H9 (cell line): ENCODE results near the gene OR5K1. TPM values are rescaled to one million over a fixed set of nuclear protein-coding genes. Genes with fewer than 3 reads are reported as not detected.

Experiments used
- DNase-seq: peaks from one replicate; pipeline ENCODE4 v3.0.0-alpha.2; 2017
- H2AFZ ChIP-seq: one replicate; pipeline ENCODE4 v1.6.1; 2013; ENCODE audit warnings: mild to moderate bottlenecking, low read length, control low read depth, moderate library complexity
- H2AK5ac ChIP-seq: 2 replicates; pipeline ENCODE4 v1.6.1; 2013; ENCODE audit warnings: low read length, control low read depth, mixed read lengths; ENCODE audit not compliant: insufficient read length
- H2BK120ac ChIP-seq: one replicate; pipeline ENCODE4 v1.6.1; 2013; ENCODE audit warnings: low read depth, mild to moderate bottlenecking, low read length, control low read depth, inconsistent platforms; ENCODE audit not compliant: poor library complexity, severe bottlenecking
- H2BK12ac ChIP-seq: 2 replicates; pipeline ENCODE4 v1.6.1; 2013; ENCODE audit warnings: low read length, control low read depth, mixed read lengths, low read depth; ENCODE audit not compliant: insufficient read length
- H2BK15ac ChIP-seq: 2 replicates; pipeline ENCODE4 v1.6.1; 2013; ENCODE audit warnings: low read depth, low read length, control low read depth
- H2BK20ac ChIP-seq: one replicate; pipeline ENCODE4 v1.6.1; 2013; ENCODE audit warnings: low read depth, mild to moderate bottlenecking, low read length, control low read depth, inconsistent platforms; ENCODE audit not compliant: poor library complexity, severe bottlenecking
- H2BK5ac ChIP-seq: 2 replicates; pipeline ENCODE4 v1.6.1; 2013; ENCODE audit warnings: low read length, control low read depth, mixed read lengths; ENCODE audit not compliant: insufficient read length
- H3K14ac ChIP-seq: 2 replicates; pipeline ENCODE4 v1.6.1; 2013; ENCODE audit warnings: low read length, control low read depth; ENCODE audit not compliant: insufficient read depth
- H3K18ac ChIP-seq: 2 replicates; pipeline ENCODE4 v1.6.1; 2013; ENCODE audit warnings: low read depth, mild to moderate bottlenecking, mixed read lengths, low read length, control low read depth; ENCODE audit not compliant: insufficient read length
- H3K23ac ChIP-seq: 2 replicates; pipeline ENCODE4 v1.6.1; 2013; ENCODE audit warnings: low read length, control low read depth, mixed read lengths, low read depth; ENCODE audit not compliant: insufficient read length
- H3K23me2 ChIP-seq: 2 replicates; pipeline ENCODE4 v1.6.1; 2013; ENCODE audit warnings: low read depth, mild to moderate bottlenecking, mixed read lengths, low read length, control low read depth; ENCODE audit not compliant: insufficient read length, poor library complexity, severe bottlenecking
- H3K27ac ChIP-seq: 2 replicates; pipeline ENCODE4 v1.5.1; 2013; ENCODE audit warnings: low read length, control low read depth, mixed read lengths, low read depth; ENCODE audit not compliant: insufficient read length
- H3K27me3 ChIP-seq: 2 replicates; pipeline ENCODE4 v1.6.1; 2013; ENCODE audit warnings: low read length, control low read depth, inconsistent platforms; ENCODE audit not compliant: insufficient read depth
- H3K4ac ChIP-seq: 2 replicates; pipeline ENCODE4 v1.6.1; 2013; ENCODE audit warnings: low read depth, mild to moderate bottlenecking, control low read depth, inconsistent platforms, low read length, moderate library complexity
- H3K4me1 ChIP-seq: 2 replicates; pipeline ENCODE4 v1.6.1; 2013; ENCODE audit warnings: low read length, control low read depth, inconsistent platforms; ENCODE audit not compliant: insufficient read depth
- H3K4me2 ChIP-seq: 2 replicates; pipeline ENCODE4 v1.6.1; 2013; ENCODE audit warnings: low read length, control low read depth, mixed read lengths; ENCODE audit not compliant: insufficient read length, insufficient read depth
- H3K56ac ChIP-seq: 2 replicates; pipeline ENCODE4 v1.6.1; 2013; ENCODE audit warnings: low read depth, mild to moderate bottlenecking, mixed read lengths, low read length, control low read depth; ENCODE audit not compliant: insufficient read length
- H3K79me1 ChIP-seq: 2 replicates; pipeline ENCODE4 v1.6.1; 2013; ENCODE audit warnings: low read depth, mild to moderate bottlenecking, moderate library complexity, low read length, control low read depth, inconsistent platforms; ENCODE audit not compliant: insufficient read depth, poor library complexity, severe bottlenecking
- H3K79me2 ChIP-seq: 2 replicates; pipeline ENCODE4 v1.6.1; 2013; ENCODE audit warnings: low read length, control low read depth, inconsistent platforms; ENCODE audit not compliant: insufficient read depth
- H3K9ac ChIP-seq: 2 replicates; pipeline ENCODE4 v1.6.1; 2013; ENCODE audit warnings: low read length, control low read depth, mixed read lengths; ENCODE audit not compliant: insufficient read length; ENCODE audit errors: extremely low read depth
- H3K9me3 ChIP-seq: one replicate; pipeline ENCODE4 v1.6.1; 2013; ENCODE audit warnings: low read depth, low read length, inconsistent platforms; ENCODE audit not compliant: control insufficient read depth
- H3T11ph ChIP-seq: one replicate; pipeline ENCODE4 v1.6.1; 2013; ENCODE audit warnings: mild to moderate bottlenecking, low read length, control low read depth, inconsistent platforms
- H4K20me1 ChIP-seq: one replicate; pipeline ENCODE4 v1.6.1; 2013; ENCODE audit not compliant: control insufficient read depth, insufficient read length, insufficient read depth
- H4K5ac ChIP-seq: 2 replicates; pipeline ENCODE4 v1.6.1; 2013; ENCODE audit warnings: low read depth, mild to moderate bottlenecking, mixed read lengths, low read length, control low read depth; ENCODE audit not compliant: insufficient read length
- H4K8ac ChIP-seq: replicated peaks from 2 replicates; pipeline ENCODE4 v1.6.1; 2013; ENCODE audit warnings: low read length, control low read depth, mixed read lengths, low read depth; ENCODE audit not compliant: insufficient read length
- H4K91ac ChIP-seq: 2 replicates; pipeline ENCODE4 v1.6.1; 2013; ENCODE audit warnings: low read depth, mild to moderate bottlenecking, moderate library complexity, mixed read lengths, low read length, control low read depth; ENCODE audit not compliant: insufficient read length
- H3K27ac Mint-ChIP-seq, 3 experiments: 2 replicates in 2 of 3; 3 replicates in 1 of 3; pipeline ENCODE4 v1.8.0; 2020 to 2021; ENCODE audit warnings: mixed read lengths in 3 of 3, mild to moderate bottlenecking in 1 of 3, moderate library complexity in 1 of 3
- H3K27me3 Mint-ChIP-seq: 2 replicates; pipeline ENCODE4 v1.8.0; 2021; ENCODE audit warnings: low read depth, mild to moderate bottlenecking, moderate library complexity, mixed read lengths
- H3K36me3 Mint-ChIP-seq, 3 experiments: 2 replicates in 2 of 3; 3 replicates in 1 of 3; pipeline ENCODE4 v1.8.0; 2020 to 2021; ENCODE audit warnings: low read depth in 3 of 3, mixed read lengths in 3 of 3; ENCODE audit not compliant: insufficient read depth in 1 of 3
- H3K4me1 Mint-ChIP-seq, 2 experiments: 2 replicates each; pipeline ENCODE4 v1.8.0; 2020; ENCODE audit warnings: mixed read lengths in 2 of 2
- H3K4me3 Mint-ChIP-seq, 2 experiments: 2 replicates in 1 of 2; 3 replicates in 1 of 2; pipeline ENCODE4 v1.8.0; 2020 to 2021; ENCODE audit warnings: mild to moderate bottlenecking in 2 of 2, mixed read lengths in 2 of 2, moderate library complexity in 1 of 2
- H3K9me3 Mint-ChIP-seq, 2 experiments: 2 replicates in 1 of 2; 3 replicates in 1 of 2; pipeline ENCODE4 v1.8.0; 2020; ENCODE audit warnings: mild to moderate bottlenecking in 2 of 2, mixed read lengths in 2 of 2, moderate library complexity in 1 of 2
- WGBS: extraction: QIAGEN DNeasy Blood & Tissue Kit; methylation state at CpG from one replicate; pipeline ENCODE4 v1.1.7; 2013; ENCODE audit warnings: missing lambda C conversion rate, low lambda C conversion rate, mixed read lengths; ENCODE audit not compliant: insufficient read length; ENCODE audit errors: extremely low coverage; 5-methylcytosine and 5-hydroxymethylcytosine counted together
- total RNA-seq: library from RNA; stranded (reverse); gene quantifications from 2 replicates; pipeline ENCODE4 v1.2.1, GENCODE V29; 2021
- TF ChIP-seq, protein P1 (sequence below): fragments of 200-600 bp; sonication (generic); conservative IDR thresholded peaks from 3 replicates; pipeline ENCODE4 v1.8.0; 2021; ENCODE audit warnings: antibody characterized with exemption, mild to moderate bottlenecking

Gene OR5K1
- total RNA-seq, 1 experiment from 2014 or later = not detected

DNA sequence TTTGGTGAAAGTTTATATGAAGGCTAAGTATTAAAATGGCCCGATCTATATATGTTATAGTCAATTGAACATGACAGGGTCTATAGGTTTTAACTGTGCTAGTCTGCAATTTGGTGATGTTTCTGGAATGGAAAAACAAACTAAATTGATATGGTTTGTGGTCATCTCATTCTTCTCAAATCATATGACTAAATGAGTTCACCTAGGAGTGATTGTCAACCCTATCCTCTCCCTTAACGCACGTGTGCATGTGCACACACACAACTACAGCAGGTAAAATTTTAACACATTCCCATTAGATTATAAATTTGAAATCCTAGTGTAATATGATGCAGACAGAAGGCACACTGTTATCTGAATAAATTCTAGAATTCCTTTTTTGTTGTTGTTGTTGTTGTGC is 50.7 kb downstream of the OR5K1 start:
- H3K27me3 ChIP-seq = no peaks in the 10 kb centered on the region
- no peaks in the 10 kb centered on the region for H3K79me2 ChIP-seq
- no peak overlapping the region for H2BK20ac ChIP-seq
- no peak overlapping the region for H2BK12ac ChIP-seq
- no peak overlapping the region for H4K8ac ChIP-seq
- no peak overlapping the region for H2AK5ac ChIP-seq
- H3K18ac ChIP-seq = no peak overlapping the region
- no peak overlapping the region for H3K56ac ChIP-seq
- DNase-seq = no peak
- TF ChIP-seq, protein P1, sequence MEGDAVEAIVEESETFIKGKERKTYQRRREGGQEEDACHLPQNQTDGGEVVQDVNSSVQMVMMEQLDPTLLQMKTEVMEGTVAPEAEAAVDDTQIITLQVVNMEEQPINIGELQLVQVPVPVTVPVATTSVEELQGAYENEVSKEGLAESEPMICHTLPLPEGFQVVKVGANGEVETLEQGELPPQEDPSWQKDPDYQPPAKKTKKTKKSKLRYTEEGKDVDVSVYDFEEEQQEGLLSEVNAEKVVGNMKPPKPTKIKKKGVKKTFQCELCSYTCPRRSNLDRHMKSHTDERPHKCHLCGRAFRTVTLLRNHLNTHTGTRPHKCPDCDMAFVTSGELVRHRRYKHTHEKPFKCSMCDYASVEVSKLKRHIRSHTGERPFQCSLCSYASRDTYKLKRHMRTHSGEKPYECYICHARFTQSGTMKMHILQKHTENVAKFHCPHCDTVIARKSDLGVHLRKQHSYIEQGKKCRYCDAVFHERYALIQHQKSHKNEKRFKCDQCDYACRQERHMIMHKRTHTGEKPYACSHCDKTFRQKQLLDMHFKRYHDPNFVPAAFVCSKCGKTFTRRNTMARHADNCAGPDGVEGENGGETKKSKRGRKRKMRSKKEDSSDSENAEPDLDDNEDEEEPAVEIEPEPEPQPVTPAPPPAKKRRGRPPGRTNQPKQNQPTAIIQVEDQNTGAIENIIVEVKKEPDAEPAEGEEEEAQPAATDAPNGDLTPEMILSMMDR = no peak
- H3K36me3 Mint-ChIP-seq = peaks cover 5 to 26% (median 22%) of the 10 kb centered on the region in 3 experiments; a peak in 5 of 7 replicates
- no peak overlapping the region for H2BK5ac ChIP-seq
- no peak overlapping the region for H3K14ac ChIP-seq
- no peak overlapping the region for H3K27ac ChIP-seq
- H4K91ac ChIP-seq = no peak overlapping the region
- no peak overlapping the region for H3K27ac Mint-ChIP-seq
- no peaks in the 10 kb centered on the region for H3K27me3 Mint-ChIP-seq
- H3K23me2 ChIP-seq = no peaks in the 10 kb centered on the region
- no peak overlapping the region for H3T11ph ChIP-seq
- peaks cover 6 to 12% of the 10 kb centered on the region in 2 experiments for H3K4me1 Mint-ChIP-seq
- H3K9ac ChIP-seq = no peak overlapping the region
- WGBS = no CpG with 5 or more reads among the region's 3 CpGs
- no peak overlapping the region for H2BK120ac ChIP-seq
- H3K4ac ChIP-seq = no peak overlapping the region
- H3K4me2 ChIP-seq = no peak overlapping the region
- no peak overlapping the region for H2AFZ ChIP-seq
- no peak overlapping the region for H3K4me3 Mint-ChIP-seq
- H3K9me3 Mint-ChIP-seq = no peaks in the 10 kb centered on the region
- H4K5ac ChIP-seq = no peak overlapping the region
- no peaks in the 10 kb centered on the region for H4K20me1 ChIP-seq
- H3K4me1 ChIP-seq = peaks cover 2% of the 10 kb centered on the region; the same call in 1 of the 2 replicates
- no peak overlapping the region for H3K23ac ChIP-seq
- H3K79me1 ChIP-seq = no peaks in the 10 kb centered on the region
- H2BK15ac ChIP-seq = no peak overlapping the region
- H3K9me3 ChIP-seq = no peaks in the 10 kb centered on the region
